HEK293 (cell line): ENCODE measurements around the gene COL8A1.
A peak's percentile ranks its signal among the peaks of the same experiment; 100 is the strongest.

Experiments
- CTCF ChIA-PET: fragments of 350-600 bp; formaldehyde crosslinking; extraction: SDS; loops from one replicate; lab custom pipeline; 2021; ENCODE audit warnings: antibody characterized with exemption; lab: Yijun Ruan, JAX
- POLR2A ChIA-PET: fragments of 300-600 bp; formaldehyde crosslinking; extraction: SDS; loops from one replicate; lab custom pipeline; 2020; ENCODE audit warnings: antibody characterized with exemption, inconsistent platforms; lab: Yijun Ruan, JAX
- H3K27ac ChIP-seq: fragments of 200-500 bp; sonication (Bioruptor generic); 2 replicates; pipeline ENCODE4 v1.5.1; 2014; ENCODE audit warnings: low read depth, low read length, control low read depth, inconsistent platforms; ENCODE audit errors: extremely low read depth
- H3K36me3 ChIP-seq, 2 experiments: fragments of 200-500 bp in 1 of 2; sonication (Bioruptor generic) in 1 of 2; 1 replicate in 1 of 2; 2 replicates in 1 of 2; pipeline ENCODE4 v1.5.1; 2014 to 2017; ENCODE audit warnings: inconsistent platforms in 2 of 2, low read length in 2 of 2; ENCODE audit not compliant: control insufficient read depth in 2 of 2, insufficient read depth in 1 of 2
- H3K4me1 ChIP-seq: fragments of 200-500 bp; sonication (Bioruptor generic); 2 replicates; pipeline ENCODE4 v1.5.1; 2014; ENCODE audit warnings: mild to moderate bottlenecking, low read length, inconsistent platforms; ENCODE audit not compliant: control insufficient read depth, insufficient read depth
- H3K4me3 ChIP-seq: 2 replicates; pipeline ENCODE4 v1.5.1; 2011; ENCODE audit warnings: low read depth, mild to moderate bottlenecking, control low read depth, low read length, moderate library complexity
- H3K9me3 ChIP-seq: fragments of 200-500 bp; sonication (Bioruptor generic); 2 replicates; pipeline ENCODE4 v1.5.1; 2014; ENCODE audit warnings: low read depth, low read length, inconsistent platforms; ENCODE audit not compliant: control insufficient read depth, insufficient read depth
- EGR2 ChIP-seq: fragments of 450-650 bp; formaldehyde crosslinking; IDR thresholded peaks from 2 replicates; pipeline ENCODE4 v1.5.1; 2016; ENCODE audit warnings: low read depth, missing biosample characterization, missing genetic modification characterization
- MYNN ChIP-seq: fragments of 450-650 bp; formaldehyde crosslinking; IDR thresholded peaks from 2 replicates; pipeline ENCODE4 v1.5.1; 2016; ENCODE audit warnings: missing biosample characterization, missing genetic modification characterization, borderline replicate concordance
- PRDM1 ChIP-seq: fragments of 450-650 bp; formaldehyde crosslinking; IDR thresholded peaks from 2 replicates; pipeline ENCODE4; 2016; ENCODE audit warnings: missing biosample characterization, missing genetic modification characterization
- PRDM6 ChIP-seq: fragments of 450-650 bp; formaldehyde crosslinking; IDR thresholded peaks from 2 replicates; pipeline ENCODE4 v1.5.1; 2017; ENCODE audit warnings: missing biosample characterization, missing genetic modification characterization
- SETDB1 ChIP-seq: IDR thresholded peaks from one replicate; pipeline ENCODE4 v1.6.1; 2017; ENCODE audit warnings: mild to moderate bottlenecking, low read length, moderate library complexity, mixed read lengths; ENCODE audit not compliant: insufficient read length
- TRIM28 ChIP-seq: IDR thresholded peaks from 2 replicates; pipeline ENCODE4 v1.6.1; 2011; ENCODE audit warnings: low read length, control low read depth, borderline replicate concordance
- ZBTB17 ChIP-seq: fragments of 450-650 bp; formaldehyde crosslinking; IDR thresholded peaks from 2 replicates; pipeline ENCODE4 v1.5.1; 2016; ENCODE audit warnings: missing biosample characterization, missing genetic modification characterization
- ZBTB8A ChIP-seq: fragments of 450-650 bp; formaldehyde crosslinking; IDR thresholded peaks from 2 replicates; pipeline ENCODE4 v1.5.1; 2016; ENCODE audit warnings: missing biosample characterization, missing genetic modification characterization
- ZFP41 ChIP-seq: fragments of 450-650 bp; formaldehyde crosslinking; IDR thresholded peaks from 2 replicates; pipeline ENCODE4 v1.5.1; 2016; ENCODE audit warnings: missing biosample characterization, missing genetic modification characterization, borderline replicate concordance
- ZNF121 ChIP-seq: fragments of 450-650 bp; formaldehyde crosslinking; IDR thresholded peaks from 2 replicates; pipeline ENCODE4 v1.5.1; 2016; ENCODE audit warnings: missing biosample characterization, missing genetic modification characterization
- ZNF24 ChIP-seq: fragments of 450-650 bp; formaldehyde crosslinking; IDR thresholded peaks from 2 replicates; pipeline ENCODE4 v1.5.1; 2016; ENCODE audit warnings: missing biosample characterization, missing genetic modification characterization
- ZNF274 ChIP-seq, 2 experiments: fragments of 200-500 bp in 1 of 2; fragments of 450-650 bp in 1 of 2; sonication (Bioruptor generic) in 1 of 2; formaldehyde crosslinking in 1 of 2; IDR thresholded peaks; 2 replicates each; pipeline versions ENCODE4 v1.5.1 to v1.6.1; 2014 to 2016; ENCODE audit warnings: borderline replicate concordance in 1 of 2, inconsistent platforms in 1 of 2, low read length in 1 of 2, missing biosample characterization in 1 of 2, missing genetic modification characterization in 1 of 2
- ZNF362 ChIP-seq: fragments of 450-650 bp; formaldehyde crosslinking; IDR thresholded peaks from 2 replicates; pipeline ENCODE4 v1.5.1; 2016; ENCODE audit warnings: missing biosample characterization, missing genetic modification characterization
- ZNF610 ChIP-seq: fragments of 450-650 bp; formaldehyde crosslinking; IDR thresholded peaks from 2 replicates; pipeline ENCODE4 v1.5.1; 2016; ENCODE audit warnings: missing biosample characterization, missing genetic modification characterization, borderline replicate concordance
- ZNF623 ChIP-seq: fragments of 450-650 bp; formaldehyde crosslinking; IDR thresholded peaks from 2 replicates; pipeline ENCODE4 v1.5.1; 2016; ENCODE audit warnings: missing biosample characterization, missing genetic modification characterization
- ZNF629 ChIP-seq: fragments of 450-650 bp; formaldehyde crosslinking; IDR thresholded peaks from 2 replicates; pipeline ENCODE4 v1.5.1; 2017; ENCODE audit warnings: missing biosample characterization, missing genetic modification characterization
- ZNF664 ChIP-seq: fragments of 450-650 bp; formaldehyde crosslinking; IDR thresholded peaks from 2 replicates; pipeline ENCODE4 v1.5.1; 2016; ENCODE audit warnings: missing biosample characterization, missing genetic modification characterization
- ZNF768 ChIP-seq: fragments of 450-650 bp; formaldehyde crosslinking; IDR thresholded peaks from 2 replicates; pipeline ENCODE4 v1.5.1; 2018; ENCODE audit warnings: missing biosample characterization, mild to moderate bottlenecking, missing genetic modification characterization
- ZNF777 ChIP-seq: fragments of 450-650 bp; formaldehyde crosslinking; IDR thresholded peaks from 2 replicates; pipeline ENCODE4 v1.5.1; 2017; ENCODE audit warnings: missing biosample characterization, missing genetic modification characterization, borderline replicate concordance
- ZXDB ChIP-seq: fragments of 450-650 bp; formaldehyde crosslinking; IDR thresholded peaks from 2 replicates; pipeline ENCODE4 v1.5.1; 2016; ENCODE audit warnings: missing biosample characterization, missing genetic modification characterization
- TF ChIP-seq, protein P1 (sequence below): fragments of 450-650 bp; formaldehyde crosslinking; IDR thresholded peaks from 2 replicates; pipeline ENCODE4 v1.5.1; 2016; ENCODE audit warnings: missing biosample characterization, missing genetic modification characterization, borderline replicate concordance

The COL8A1 gene

GRCh38 chr3:99825004-99825640, 186.7 kb downstream of the COL8A1 start (continued):
- TF ChIP-seq ZNF362 (no peak), ZNF274 (IDR thresholded peaks at IDR 0.05; ENCODE audit: low read length) (no peak), ZNF274 (tag by site-specific recombination; IDR thresholded peaks at IDR 0.05; ENCODE audit: borderline replicate concordance) (no peak), TRIM28 (0 out of 2 replicates have a peak, but pooled peaks have one; percentile 14), ZBTB17 (0 out of 2 replicates have a peak, but pooled peaks have one; percentile 23), ZNF629 (tag by site-specific recombination) (peak; percentile 32; the same call in 1 of the 2 replicates), ZBTB8A (tag by site-specific recombination) (no peak), ZNF664 (tag by site-specific recombination) (0 out of 2 replicates have a peak, but pooled peaks have one; percentile 26)

DNA sequence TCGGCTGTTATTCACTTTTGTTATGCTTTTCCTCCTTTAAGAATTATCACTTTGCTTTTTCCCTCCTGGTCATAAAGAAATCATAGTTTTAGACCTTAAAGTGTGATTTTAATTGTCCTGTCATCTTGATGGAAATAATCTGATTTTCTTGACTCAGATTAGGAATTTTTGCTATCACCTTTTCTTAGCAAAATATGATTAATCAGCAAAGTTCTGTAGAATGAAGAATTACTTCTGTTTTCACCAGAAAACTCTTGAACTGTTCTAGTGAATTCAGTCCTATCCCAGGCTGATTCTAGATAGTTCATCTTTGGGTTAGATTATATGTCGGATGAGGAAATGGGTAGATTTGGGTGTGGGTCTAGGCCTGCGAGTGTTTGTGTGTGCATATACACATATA, 191.4 kb downstream of the COL8A1 start:
- H3K9me3 ChIP-seq = no peaks in the 10 kb centered on the region
- TF ChIP-seq ZNF24 (no peak), MYNN (tag by site-specific recombination) (no peak), ZNF623 (no peak), PRDM1 (tag by site-specific recombination) (no peak), ZFP41 (no peak), EGR2 (tag by site-specific recombination) (no peak), ZNF768 (tag by site-specific recombination) (no peak), SETDB1 (no peak), ZNF777 (tag by site-specific recombination) (no peak), ZXDB (tag by site-specific recombination) (no peak)
- TF ChIP-seq, protein P1, sequence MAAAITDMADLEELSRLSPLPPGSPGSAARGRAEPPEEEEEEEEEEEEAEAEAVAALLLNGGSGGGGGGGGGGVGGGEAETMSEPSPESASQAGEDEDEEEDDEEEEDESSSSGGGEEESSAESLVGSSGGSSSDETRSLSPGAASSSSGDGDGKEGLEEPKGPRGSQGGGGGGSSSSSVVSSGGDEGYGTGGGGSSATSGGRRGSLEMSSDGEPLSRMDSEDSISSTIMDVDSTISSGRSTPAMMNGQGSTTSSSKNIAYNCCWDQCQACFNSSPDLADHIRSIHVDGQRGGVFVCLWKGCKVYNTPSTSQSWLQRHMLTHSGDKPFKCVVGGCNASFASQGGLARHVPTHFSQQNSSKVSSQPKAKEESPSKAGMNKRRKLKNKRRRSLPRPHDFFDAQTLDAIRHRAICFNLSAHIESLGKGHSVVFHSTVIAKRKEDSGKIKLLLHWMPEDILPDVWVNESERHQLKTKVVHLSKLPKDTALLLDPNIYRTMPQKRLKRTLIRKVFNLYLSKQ (tag by site-specific recombination) = no peak
- POLR2A ChIA-PET = no interaction called here
- H3K4me3 ChIP-seq = no peak overlapping the region
- H3K27ac ChIP-seq = no peak overlapping the region
- H3K4me1 ChIP-seq = peaks cover 10% of the 10 kb centered on the region
- CTCF ChIA-PET = interaction anchor here (0.6 to 1.0 kb wide), 3 partner anchors 13 to 1967 kb away, joined by 3 to 4 read pairs (median 4); no protein-coding TSS in a partner anchor
- no peaks in the 10 kb centered on the region for H3K36me3 ChIP-seq

- no peak overlapping the region for H3K4me3 ChIP-seq
- H3K27ac ChIP-seq = no peak overlapping the region
- H3K9me3 ChIP-seq = no peaks in the 10 kb centered on the region
- TF ChIP-seq ZNF610 (tag by site-specific recombination) (no peak), ZNF121 (tag by site-specific recombination) (no peak), ZBTB17 (no peak), PRDM6 (tag by site-specific recombination) (peak; percentile 66)
- ChIA-PET CTCF (interaction anchor here (0.6 to 3.1 kb wide), 7 partner anchors 10 to 687 kb away, joined by 3 to 19 read pairs (median 8); no protein-coding TSS in a partner anchor), POLR2A (no interaction called here)
- H3K4me1 ChIP-seq = peaks cover 6% of the 10 kb centered on the region; the same call in 1 of the 2 replicates
- H3K36me3 ChIP-seq = no peaks in the 10 kb centered on the region
Observed at GRCh38 chr3:99833617-99834205, 195.3 kb downstream of the COL8A1 start.
